Stimulated activated CD4-positive, alpha-beta T cell treated with anti-CD3 and anti-CD28 coated beads, Interleukin-4, amount 100 ng/mL, for 48 hours (primary cell): Measurements from ENCODE around the gene LARP6.
"Not testable (repeated sequence)": the region's sequence is repeated elsewhere in the genome, so short reads cannot be mapped to it uniquely, and the experiment has no call there.

Experiments used
- DNase-seq, 2 donors: peaks; one replicate each; pipeline ENCODE4 v3.0.0-alpha.2; 2020; ENCODE audit warnings: low read depth in 2 of 2

Gene LARP6

DNA sequence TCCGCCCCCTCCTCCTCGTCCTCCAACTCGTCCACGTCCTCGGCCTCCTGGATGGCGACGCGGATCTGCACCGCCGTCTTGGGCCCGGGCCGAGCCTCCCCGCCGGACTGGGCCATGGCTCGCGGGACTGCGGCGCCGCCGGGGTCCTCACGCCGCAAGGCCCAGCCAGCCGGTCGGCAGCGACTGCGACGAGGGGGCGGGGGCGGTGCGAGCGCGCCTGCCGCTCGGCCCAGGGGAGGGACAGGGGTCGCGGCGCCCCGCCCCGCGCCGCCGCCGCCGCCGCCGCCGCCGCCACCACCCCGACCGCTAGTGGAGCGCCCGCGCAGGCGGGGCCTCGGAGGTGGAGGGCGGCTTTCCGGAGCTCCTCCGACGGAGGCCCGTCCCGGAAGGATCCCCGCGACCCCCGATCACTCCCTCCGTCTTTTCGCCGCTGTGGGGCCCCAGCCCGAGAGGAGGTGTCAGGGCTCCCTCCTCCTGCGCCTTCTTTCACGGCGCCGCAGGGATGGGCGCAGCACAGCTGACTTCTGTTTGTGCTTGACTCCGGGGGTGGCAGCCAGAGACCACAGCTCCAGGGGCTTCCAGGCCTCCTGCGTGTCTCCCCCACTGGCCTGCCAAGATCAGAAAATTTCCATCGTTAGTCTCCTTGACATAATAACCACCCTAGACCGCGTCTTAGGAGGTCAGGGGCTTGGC, at the start of gene LARP6:
Gene LARP6 (minus strand): TSS at position 185 of the 693 bp plus-strand sequence. CDS start 69 bp downstream, at position 116.
- peak in 1 of 2 donors; percentile 8 for DNase-seq

DNA sequence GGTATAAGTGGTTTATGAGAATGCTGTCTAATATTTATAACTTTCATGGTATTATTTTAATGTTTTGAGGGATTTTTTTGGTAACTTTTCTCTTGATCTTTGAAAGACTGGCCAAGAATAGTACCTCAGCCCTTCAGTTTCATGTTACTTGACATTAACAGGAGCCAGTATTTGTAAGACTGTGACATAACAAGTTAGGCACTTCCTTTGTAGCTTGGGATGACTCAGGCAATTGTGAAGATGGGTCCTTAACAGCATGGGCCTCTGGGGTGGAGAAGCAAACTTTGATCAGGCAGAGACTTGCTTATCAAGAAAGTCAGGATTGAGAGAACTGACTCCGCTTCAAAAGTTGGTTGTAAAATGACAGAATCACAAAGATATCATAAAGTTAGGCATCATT, 48.1 kb upstream of the LARP6 start:
- no peak for DNase-seq

DNA sequence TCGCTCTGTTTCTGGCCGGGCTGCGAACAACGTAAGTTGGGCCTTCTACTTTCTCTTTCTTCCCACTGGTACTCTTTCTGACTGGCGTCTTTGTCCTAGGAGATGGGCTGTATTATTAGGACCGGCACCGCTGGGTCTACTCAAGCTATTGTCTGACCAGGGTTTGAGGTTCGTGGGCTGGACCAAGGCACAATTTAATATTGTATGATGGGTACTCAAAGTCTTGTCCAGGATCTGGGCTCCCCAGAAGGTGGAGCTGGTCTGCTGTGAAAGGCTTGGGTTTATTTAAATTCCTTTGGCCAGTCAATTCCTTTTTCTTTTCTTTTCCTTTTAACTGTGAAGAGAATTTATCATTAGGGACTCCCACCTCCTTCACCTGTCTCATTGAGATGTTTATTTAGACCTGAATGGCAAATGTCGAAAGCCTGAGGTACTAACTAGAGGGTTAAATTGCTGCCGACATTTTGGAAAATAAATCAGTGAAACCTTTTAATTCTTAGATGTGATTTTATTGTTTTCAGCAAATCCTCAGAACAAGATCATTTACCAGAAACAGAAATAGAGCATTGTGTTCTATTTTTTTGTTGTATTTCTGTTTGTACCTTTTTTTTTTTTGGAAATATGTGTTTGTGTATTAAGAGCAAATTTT, 39.1 kb upstream of the LARP6 start:
- DNase-seq: no peak

DNA sequence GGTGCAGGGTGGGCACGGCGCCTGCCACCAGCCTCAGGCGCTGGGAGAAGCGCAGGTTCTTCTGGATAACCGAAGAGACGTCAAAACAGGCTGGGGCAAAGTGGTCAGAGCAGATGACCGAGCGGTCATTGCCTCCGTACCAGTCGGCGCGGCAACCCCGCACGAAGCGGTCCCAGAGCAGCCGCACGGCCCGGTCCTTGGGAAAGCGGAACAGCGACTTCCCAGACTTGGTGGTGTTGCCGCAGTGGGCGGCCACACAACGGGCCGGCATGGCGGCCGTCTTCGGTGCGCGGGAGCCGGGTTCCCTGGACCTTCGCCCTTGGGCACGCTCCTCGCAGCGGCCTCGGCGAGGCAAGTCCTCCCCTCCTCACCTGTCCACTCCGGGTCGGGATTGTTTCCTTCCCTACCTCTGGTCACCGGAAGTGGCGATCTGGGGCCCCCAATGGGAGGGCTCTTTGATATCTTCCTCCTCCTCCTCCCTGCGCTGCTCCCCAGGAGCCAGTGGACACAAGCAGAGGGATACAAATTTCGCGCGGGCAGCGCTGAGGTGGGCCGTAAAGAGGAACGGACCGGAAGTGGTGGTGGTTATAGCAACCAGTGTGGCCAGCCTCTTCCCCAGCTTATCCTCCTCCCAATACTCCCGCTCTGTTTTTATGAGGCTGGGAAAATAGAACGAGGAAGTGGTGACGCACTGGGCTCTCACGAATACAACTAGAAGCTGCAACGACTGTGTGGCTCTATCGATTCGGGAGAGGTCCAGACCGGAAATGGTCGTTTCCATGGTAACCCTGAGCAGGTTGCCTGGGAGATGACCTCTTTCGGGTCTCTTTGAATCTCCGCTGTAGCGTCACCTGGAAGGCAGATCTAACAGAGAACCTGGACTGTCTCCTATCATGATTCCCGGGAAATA, 38.3 kb upstream of the LARP6 start, which contains the start of the genes LRRC49 and THAP10:
Gene LRRC49 (plus strand): TSS at position 825 of the 910 bp plus-strand sequence. CDS start 69 bp downstream, at position 894.
Gene THAP10 (minus strand): TSS at position 432 of the 910 bp plus-strand sequence. CDS start 161 bp downstream, at position 271.
- peak; percentile 22 to 37 for DNase-seq

- DNase-seq: no peak
Measured at GRCh38 chr15:70882361-70882760, 28.4 kb upstream of the LARP6 start.

DNA sequence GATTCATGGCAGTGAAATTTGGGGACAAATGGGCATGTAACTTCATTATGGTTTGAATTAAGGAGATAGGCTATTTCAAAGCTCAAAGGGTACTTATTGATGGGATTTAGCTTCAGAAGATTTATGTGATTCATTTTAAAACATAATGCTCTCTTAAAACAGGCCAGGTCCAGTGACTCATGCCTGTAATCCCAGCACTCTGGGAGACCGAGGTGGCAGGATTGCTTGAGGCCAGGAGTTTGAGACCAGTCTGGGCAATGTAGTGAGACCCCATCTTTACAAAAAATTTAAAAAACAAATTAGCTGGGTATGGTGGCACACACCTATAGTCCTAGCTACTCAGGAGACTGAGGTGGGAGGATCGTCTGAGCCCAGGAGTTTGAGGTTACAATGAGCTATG, 26.8 kb upstream of the LARP6 start:
- no peak for DNase-seq

- DNase-seq: no peak
Measured at GRCh38 chr15:70879401-70879800, 25.4 kb upstream of the LARP6 start.

- DNase-seq: no peak
Measured at GRCh38 chr15:70876683-70877082, 22.7 kb upstream of the LARP6 start.

GRCh38 chr15:70876011-70876410, 22.1 kb upstream of the LARP6 start:
- DNase-seq: no peak

GRCh38 chr15:70875001-70875782, 21.2 kb upstream of the LARP6 start:
- DNase-seq: no peak

DNA sequence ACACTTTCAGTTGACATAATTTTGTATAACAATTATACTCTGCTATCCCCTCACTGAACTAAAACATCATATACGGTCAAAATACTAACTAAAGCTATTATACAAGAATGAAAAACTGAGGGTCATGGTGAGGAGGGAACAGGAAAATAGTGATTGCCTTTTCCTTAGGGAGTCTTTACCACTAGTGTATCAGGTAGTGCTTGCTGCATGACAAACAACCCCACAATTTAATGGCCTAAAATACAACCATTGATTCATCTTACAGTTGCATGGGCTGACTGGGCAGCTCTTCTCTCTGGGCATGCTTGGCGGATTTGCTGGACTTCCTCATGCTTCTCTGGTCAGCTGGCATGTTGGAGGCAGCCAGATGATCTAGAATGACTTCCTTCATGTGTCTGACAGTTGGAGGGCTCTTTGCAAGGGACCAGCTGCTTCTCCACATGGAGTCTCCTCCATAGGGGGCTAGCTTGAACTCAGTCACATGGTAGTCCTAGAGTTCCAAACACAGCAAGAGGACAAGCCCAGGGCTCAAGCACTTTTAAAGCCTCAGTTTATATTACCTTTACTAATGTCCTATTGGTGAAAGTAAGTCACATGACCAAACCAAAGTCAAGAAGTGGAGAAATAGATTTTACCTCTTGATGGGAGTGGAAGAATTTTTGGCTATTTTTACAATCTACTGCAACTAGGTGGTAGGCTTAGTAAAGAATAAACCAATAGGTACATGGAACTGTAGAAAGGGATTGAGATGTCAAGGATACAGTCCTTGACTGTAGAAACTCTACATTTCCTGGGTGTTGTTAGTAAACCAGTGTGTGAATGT, 19.5 kb upstream of the LARP6 start:
- DNase-seq: no peak

DNA sequence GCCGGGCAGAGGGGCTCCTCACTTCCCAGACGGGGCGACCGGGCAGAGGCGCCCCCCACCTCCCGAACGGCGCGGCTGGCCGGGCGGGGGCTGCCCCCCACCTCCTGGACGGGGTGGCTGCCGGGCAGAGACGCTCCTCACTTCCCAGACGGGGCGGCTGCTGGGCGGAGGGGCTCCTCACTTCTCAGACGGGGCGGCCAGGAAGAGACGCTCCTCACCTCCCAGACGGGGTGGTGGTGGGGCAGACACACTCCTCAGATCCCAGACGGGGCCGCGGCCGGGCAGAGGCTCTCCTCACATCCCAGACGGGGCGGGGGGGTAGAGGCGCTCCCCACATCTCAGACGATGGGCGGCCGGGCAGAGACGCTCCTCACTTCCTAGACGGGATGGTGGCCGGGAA, 17.5 kb upstream of the LARP6 start:
- not testable (repeated sequence) for DNase-seq

DNA sequence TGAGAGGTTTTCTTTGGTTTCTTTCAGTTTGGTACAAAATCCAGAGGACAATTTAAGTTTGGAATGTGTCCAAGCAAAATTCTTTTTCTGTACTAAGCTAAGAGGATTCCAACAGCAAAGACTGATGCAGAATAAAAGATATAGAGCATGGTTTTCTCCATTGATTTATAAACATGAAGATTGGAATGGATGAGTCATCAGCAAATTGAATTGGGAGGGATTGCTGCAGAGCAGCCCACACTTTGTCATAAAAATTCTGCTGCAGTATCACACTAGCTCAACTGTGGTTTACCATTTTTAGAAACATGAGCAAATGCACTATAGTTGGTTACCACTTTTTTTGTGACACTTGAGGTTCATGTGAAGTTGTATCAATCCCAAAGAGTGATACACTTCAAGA, 16.1 kb upstream of the LARP6 start:
- no peak for DNase-seq

DNA sequence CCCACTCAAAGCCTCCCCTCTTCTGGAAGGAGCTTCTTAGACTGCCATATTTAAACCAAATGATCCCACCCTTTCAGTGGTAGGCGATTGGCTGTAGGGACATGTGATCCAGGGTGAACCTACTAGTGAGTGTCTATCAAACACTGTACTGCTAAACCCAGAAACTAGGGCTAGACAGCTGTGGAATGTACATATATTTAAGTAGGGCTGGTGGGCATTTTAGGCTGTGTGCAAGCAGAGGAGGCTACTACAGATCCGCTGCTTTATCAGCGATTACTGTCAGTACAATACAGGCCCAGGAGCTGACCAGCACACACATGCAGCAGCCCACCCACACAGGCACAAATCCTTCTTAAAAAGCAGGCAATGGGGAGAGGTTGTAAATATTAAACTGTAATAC, 15.4 kb upstream of the LARP6 start:
- DNase-seq: no peak

DNA sequence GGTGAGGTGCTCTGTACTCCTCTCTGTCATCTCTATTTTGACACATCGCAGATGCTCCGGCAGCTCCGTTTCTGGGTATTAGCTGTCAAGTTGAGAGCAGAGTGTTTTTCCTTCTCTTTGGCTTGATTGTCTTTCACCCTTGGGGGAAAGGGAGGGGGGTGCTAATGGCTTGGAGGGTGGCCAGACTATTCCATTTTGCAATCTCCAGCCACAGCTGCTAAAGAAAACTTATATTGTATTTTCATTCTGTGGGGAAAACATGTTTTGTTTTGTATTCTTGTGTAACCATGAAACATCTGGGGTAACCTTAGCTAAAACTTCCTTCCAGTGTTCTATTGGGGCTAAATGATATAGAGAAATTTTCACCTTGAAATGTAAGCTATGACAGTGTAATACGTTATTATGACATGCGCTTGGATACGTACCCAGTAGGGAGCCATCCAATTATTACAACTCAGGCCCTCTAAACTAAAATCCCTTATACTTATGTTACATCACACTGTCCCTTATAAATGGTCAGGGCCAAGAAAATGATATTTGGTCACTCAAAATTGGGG, 14.0 kb upstream of the LARP6 start:
- DNase-seq: no peak

GRCh38 chr15:70866982-70867641, 13.2 kb upstream of the LARP6 start:
- DNase-seq: no peak

- DNase-seq: no peak
Measured at GRCh38 chr15:70863450-70864218, 9.7 kb upstream of the LARP6 start.

- no peak for DNase-seq
Measured at GRCh38 chr15:70859998-70860397, 6.0 kb upstream of the LARP6 start.
